Measurements from ENCODE around the gene GRIA1.

Gene GRIA1

GRCh38 chr5:153777681-153778581 is 287.5 kb downstream of the GRIA1 start:
- no peaks in the 10 kb centered on the region for H3K36me3 ChIP-seq (ENCODE audit: insufficient read depth, low read length)
- H3K4me1 ChIP-seq (ENCODE audit: insufficient read depth, low read length): peaks cover 12% of the 10 kb centered on the region
- H3K9me3 ChIP-seq (ENCODE audit: control insufficient read depth, insufficient read depth, low read length): no peaks in the 10 kb centered on the region
- no peak overlapping the region for H3K9ac ChIP-seq (ENCODE audit: low read depth, low read length)

- Histone ChIP-seq H3K36me3 (ENCODE audit: insufficient read depth, low read length) (no peaks in the 10 kb centered on the region), H3K9ac (ENCODE audit: low read depth, low read length) (no peak overlapping the region), H3K9me3 (ENCODE audit: control insufficient read depth, insufficient read depth, low read length) (no peaks in the 10 kb centered on the region), H3K4me1 (ENCODE audit: insufficient read depth, low read length) (peaks cover 21% of the 10 kb centered on the region)
These were observed 289.4 kb downstream of the GRIA1 start for GRCh38 chr5:153779836-153780235.

- no peak overlapping the region for H3K9ac ChIP-seq (ENCODE audit: low read depth, low read length)
- H3K9me3 ChIP-seq (ENCODE audit: control insufficient read depth, insufficient read depth, low read length): no peaks in the 10 kb centered on the region
- H3K4me1 ChIP-seq (ENCODE audit: insufficient read depth, low read length): peaks cover 21% of the 10 kb centered on the region
- H3K36me3 ChIP-seq (ENCODE audit: insufficient read depth, low read length): no peaks in the 10 kb centered on the region
These were observed 290.6 kb downstream of the GRIA1 start for GRCh38 chr5:153780876-153781705.

- Histone ChIP-seq H3K9ac (ENCODE audit: low read depth, low read length) (no peak overlapping the region), H3K4me1 (ENCODE audit: insufficient read depth, low read length) (peaks cover 21% of the 10 kb centered on the region), H3K9me3 (ENCODE audit: control insufficient read depth, insufficient read depth, low read length) (no peaks in the 10 kb centered on the region), H3K36me3 (ENCODE audit: insufficient read depth, low read length) (no peaks in the 10 kb centered on the region)
These were observed 292.3 kb downstream of the GRIA1 start for GRCh38 chr5:153782589-153783361.

GRCh38 chr5:153783362-153783658 is 292.8 kb downstream of the GRIA1 start:
- H3K4me1 ChIP-seq (ENCODE audit: insufficient read depth, low read length): peaks cover 21% of the 10 kb centered on the region
- H3K9me3 ChIP-seq (ENCODE audit: control insufficient read depth, insufficient read depth, low read length): no peaks in the 10 kb centered on the region
- H3K36me3 ChIP-seq (ENCODE audit: insufficient read depth, low read length): no peaks in the 10 kb centered on the region
- H3K9ac ChIP-seq (ENCODE audit: low read depth, low read length): no peak overlapping the region

DNA sequence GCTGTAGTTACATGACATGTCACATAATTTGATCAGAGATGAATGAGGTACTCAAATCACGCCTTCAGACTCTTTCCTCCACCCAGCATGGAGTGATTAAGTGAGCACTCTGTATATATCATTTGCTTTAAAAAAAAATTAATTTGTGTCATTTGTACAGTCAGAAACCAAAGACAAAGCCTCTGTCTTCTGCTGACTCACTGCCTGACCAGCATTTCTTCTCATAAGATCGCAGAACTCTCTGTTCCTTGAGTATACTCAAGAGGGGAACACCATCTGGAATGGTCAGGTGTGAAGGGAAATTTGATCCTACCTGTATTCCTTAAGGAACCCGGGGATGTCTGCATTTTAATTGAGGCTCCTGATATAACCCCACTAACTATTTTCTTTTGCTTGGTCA is 293.8 kb downstream of the GRIA1 start:
- H3K36me3 ChIP-seq (ENCODE audit: insufficient read depth, low read length): no peaks in the 10 kb centered on the region
- no peaks in the 10 kb centered on the region for H3K9me3 ChIP-seq (ENCODE audit: control insufficient read depth, insufficient read depth, low read length)
- H3K4me1 ChIP-seq (ENCODE audit: insufficient read depth, low read length): peaks cover 21% of the 10 kb centered on the region
- no peak overlapping the region for H3K9ac ChIP-seq (ENCODE audit: low read depth, low read length)

GRCh38 chr5:153791339-153791738 is 300.9 kb downstream of the GRIA1 start:
- peaks cover 4% of the 10 kb centered on the region; the same call in 1 of the 2 replicates for H3K4me1 ChIP-seq (ENCODE audit: insufficient read depth, low read length)
- no peak overlapping the region for H3K9ac ChIP-seq (ENCODE audit: low read depth, low read length)
- no peaks in the 10 kb centered on the region for H3K9me3 ChIP-seq (ENCODE audit: control insufficient read depth, insufficient read depth, low read length)
- no peaks in the 10 kb centered on the region for H3K36me3 ChIP-seq (ENCODE audit: insufficient read depth, low read length)

GRCh38 chr5:153792305-153792704 is 301.8 kb downstream of the GRIA1 start:
- no peaks in the 10 kb centered on the region for H3K36me3 ChIP-seq (ENCODE audit: insufficient read depth, low read length)
- H3K9ac ChIP-seq (ENCODE audit: low read depth, low read length): no peak overlapping the region
- H3K4me1 ChIP-seq (ENCODE audit: insufficient read depth, low read length): peaks cover 4% of the 10 kb centered on the region; the same call in 1 of the 2 replicates
- no peaks in the 10 kb centered on the region for H3K9me3 ChIP-seq (ENCODE audit: control insufficient read depth, insufficient read depth, low read length)

GRCh38 chr5:153793699-153794098 is 303.2 kb downstream of the GRIA1 start:
- no peaks in the 10 kb centered on the region for H3K9me3 ChIP-seq (ENCODE audit: control insufficient read depth, insufficient read depth, low read length)
- H3K4me1 ChIP-seq (ENCODE audit: insufficient read depth, low read length): peaks cover 4% of the 10 kb centered on the region; the same call in 1 of the 2 replicates
- no peaks in the 10 kb centered on the region for H3K36me3 ChIP-seq (ENCODE audit: insufficient read depth, low read length)
- no peak overlapping the region for H3K9ac ChIP-seq (ENCODE audit: low read depth, low read length)

GRCh38 chr5:153794327-153794726 is 303.9 kb downstream of the GRIA1 start:
- Histone ChIP-seq H3K9me3 (ENCODE audit: control insufficient read depth, insufficient read depth, low read length) (no peaks in the 10 kb centered on the region), H3K4me1 (ENCODE audit: insufficient read depth, low read length) (peaks cover 4% of the 10 kb centered on the region; the same call in 1 of the 2 replicates), H3K36me3 (ENCODE audit: insufficient read depth, low read length) (no peaks in the 10 kb centered on the region), H3K9ac (ENCODE audit: low read depth, low read length) (no peak overlapping the region)

DNA sequence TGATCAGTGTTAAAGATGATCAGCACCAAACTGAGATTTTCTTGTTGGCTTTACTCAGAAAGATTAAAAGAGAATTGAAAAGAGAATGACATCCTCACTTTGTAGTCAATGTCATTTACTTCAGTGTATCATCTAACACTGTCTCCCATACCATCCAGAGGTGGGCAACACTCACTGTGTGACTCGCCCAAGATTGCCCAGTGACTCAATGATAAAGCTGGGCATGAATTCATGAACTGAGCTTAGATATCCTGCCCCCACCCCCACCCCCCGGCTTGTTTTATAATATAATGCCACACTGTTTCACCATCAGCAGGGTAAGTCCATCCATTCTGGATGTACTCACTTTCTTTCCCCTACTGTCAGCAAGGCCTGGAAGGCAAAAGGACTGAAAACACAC is 306.1 kb downstream of the GRIA1 start:
- no peaks in the 10 kb centered on the region for H3K36me3 ChIP-seq (ENCODE audit: insufficient read depth, low read length)
- peaks cover 4% of the 10 kb centered on the region; the same call in 1 of the 2 replicates for H3K4me1 ChIP-seq (ENCODE audit: insufficient read depth, low read length)
- no peak overlapping the region for H3K9ac ChIP-seq (ENCODE audit: low read depth, low read length)
- H3K9me3 ChIP-seq (ENCODE audit: control insufficient read depth, insufficient read depth, low read length): no peaks in the 10 kb centered on the region

DNA sequence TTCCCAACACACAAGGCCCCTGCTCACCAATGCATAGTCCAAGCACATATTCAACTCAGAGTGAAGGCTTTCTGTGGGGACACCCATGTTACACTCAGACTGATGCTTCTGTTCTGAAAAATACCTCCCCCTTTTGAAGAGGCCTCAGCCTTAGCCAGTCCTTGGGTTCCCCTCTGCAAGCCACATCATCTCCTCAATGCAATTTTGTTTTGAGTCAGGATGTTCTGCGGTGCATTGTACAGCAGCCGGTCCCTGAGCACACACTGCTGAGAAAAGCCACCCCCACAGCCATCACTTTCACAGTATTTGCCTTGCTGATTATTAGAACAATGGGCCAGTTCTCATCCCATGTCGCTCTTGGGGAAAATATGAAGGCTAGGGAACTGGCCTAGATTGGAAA is 307.0 kb downstream of the GRIA1 start:
- Histone ChIP-seq H3K9ac (ENCODE audit: low read depth, low read length) (no peak overlapping the region), H3K9me3 (ENCODE audit: control insufficient read depth, insufficient read depth, low read length) (no peaks in the 10 kb centered on the region), H3K36me3 (ENCODE audit: insufficient read depth, low read length) (no peaks in the 10 kb centered on the region), H3K4me1 (ENCODE audit: insufficient read depth, low read length) (no peaks in the 10 kb centered on the region)

DNA sequence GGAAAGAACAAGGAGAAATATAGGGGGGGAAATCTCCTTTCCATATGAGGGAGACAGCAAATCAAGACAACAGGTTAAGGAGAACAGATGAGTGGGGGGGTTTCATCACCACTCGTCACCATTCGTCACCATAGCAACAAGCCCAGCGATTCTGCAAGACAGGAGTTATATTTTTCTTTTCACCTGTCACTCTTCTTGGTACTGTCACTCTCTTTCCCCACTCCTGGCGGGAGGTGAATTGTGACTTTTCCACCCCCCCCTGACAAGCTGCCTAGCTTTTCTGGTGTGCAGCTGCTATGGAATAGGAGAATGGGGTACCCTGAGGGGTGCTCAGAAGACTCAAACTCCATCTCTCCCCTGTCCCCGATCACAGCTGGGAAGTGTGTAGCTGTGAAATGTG is 308.4 kb downstream of the GRIA1 start:
- H3K9ac ChIP-seq (ENCODE audit: low read depth, low read length): no peak overlapping the region

GRCh38 chr5:153799466-153799865 is 309.0 kb downstream of the GRIA1 start:
- Histone ChIP-seq H3K9ac (ENCODE audit: low read depth, low read length) (no peak overlapping the region), H3K9me3 (ENCODE audit: control insufficient read depth, insufficient read depth, low read length) (no peaks in the 10 kb centered on the region), H3K4me1 (ENCODE audit: insufficient read depth, low read length) (no peaks in the 10 kb centered on the region)

More for the DNA sequence above, 308.4 kb downstream of the GRIA1 start:
- Histone ChIP-seq H3K36me3 (ENCODE audit: insufficient read depth, low read length) (no peaks in the 10 kb centered on the region), H3K4me1 (ENCODE audit: insufficient read depth, low read length) (no peaks in the 10 kb centered on the region), H3K9me3 (ENCODE audit: control insufficient read depth, insufficient read depth, low read length) (no peaks in the 10 kb centered on the region)

More at GRCh38 chr5:153799466-153799865, 309.0 kb downstream of the GRIA1 start:
- no peaks in the 10 kb centered on the region for H3K36me3 ChIP-seq (ENCODE audit: insufficient read depth, low read length)

Measured in ES-I3 (cell line).